HTERT RPE-1 (cell line): Measurements from ENCODE around the gene MAST4.

Source experiments
- in situ Hi-C: fragments of 300-500 bp; cut with MboI; formaldehyde crosslinking; loops from 4 replicates; pipeline ENCODE4 v1.14.3; 2020; ENCODE audit warnings: low sequenced_read_pairs

Gene MAST4

DNA sequence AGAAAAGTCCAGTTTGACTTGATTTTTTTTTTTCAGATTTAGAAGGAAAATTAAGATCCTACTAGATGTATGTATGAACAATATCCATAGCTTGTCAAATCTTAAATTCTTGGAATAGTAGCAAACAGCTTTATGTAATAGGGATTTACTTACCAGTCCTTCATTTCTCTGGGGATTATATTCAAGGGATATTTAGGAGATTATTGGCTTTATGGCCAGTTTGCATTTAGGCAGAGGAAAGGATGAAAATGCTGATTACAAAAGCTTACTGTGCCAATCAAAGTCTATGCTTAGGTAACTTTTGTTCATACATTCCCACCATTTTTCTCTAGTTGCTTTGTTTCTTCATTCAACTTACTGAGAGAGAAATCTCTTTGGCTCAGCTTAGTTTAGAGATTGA is 47.9 kb downstream of the MAST4 start:
- in situ Hi-C loops: no loop called here

- in situ Hi-C loops: no loop called here
Measured at GRCh38 chr5:66645039-66645438, 48.8 kb downstream of the MAST4 start.

GRCh38 chr5:66646570-66646969 is 50.4 kb downstream of the MAST4 start:
- in situ Hi-C loops: no loop called here

- in situ Hi-C loops: no loop called here
Measured at GRCh38 chr5:66647146-66647856, 51.1 kb downstream of the MAST4 start.

DNA sequence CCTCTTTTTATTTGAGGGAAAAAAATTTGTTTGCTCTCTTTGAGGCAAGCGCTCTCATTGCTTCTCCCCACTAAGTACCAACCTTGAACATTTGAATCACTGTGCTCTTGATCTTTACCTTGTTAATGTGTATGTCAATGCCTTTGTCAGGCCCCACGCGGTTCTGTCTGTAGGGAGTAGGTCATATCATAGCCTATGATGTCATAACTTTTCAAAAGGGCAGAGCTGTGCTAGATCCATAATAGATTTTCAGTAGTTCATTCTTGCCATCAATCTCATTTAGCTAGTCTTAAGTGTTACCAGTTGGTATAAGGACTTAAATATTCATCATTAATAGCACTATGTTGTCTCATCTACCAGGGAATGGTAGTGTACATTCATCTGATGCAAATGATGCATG is 56.6 kb downstream of the MAST4 start:
- in situ Hi-C loops: no loop called here

GRCh38 chr5:66653325-66653724 is 57.1 kb downstream of the MAST4 start:
- in situ Hi-C loops: no loop called here

DNA sequence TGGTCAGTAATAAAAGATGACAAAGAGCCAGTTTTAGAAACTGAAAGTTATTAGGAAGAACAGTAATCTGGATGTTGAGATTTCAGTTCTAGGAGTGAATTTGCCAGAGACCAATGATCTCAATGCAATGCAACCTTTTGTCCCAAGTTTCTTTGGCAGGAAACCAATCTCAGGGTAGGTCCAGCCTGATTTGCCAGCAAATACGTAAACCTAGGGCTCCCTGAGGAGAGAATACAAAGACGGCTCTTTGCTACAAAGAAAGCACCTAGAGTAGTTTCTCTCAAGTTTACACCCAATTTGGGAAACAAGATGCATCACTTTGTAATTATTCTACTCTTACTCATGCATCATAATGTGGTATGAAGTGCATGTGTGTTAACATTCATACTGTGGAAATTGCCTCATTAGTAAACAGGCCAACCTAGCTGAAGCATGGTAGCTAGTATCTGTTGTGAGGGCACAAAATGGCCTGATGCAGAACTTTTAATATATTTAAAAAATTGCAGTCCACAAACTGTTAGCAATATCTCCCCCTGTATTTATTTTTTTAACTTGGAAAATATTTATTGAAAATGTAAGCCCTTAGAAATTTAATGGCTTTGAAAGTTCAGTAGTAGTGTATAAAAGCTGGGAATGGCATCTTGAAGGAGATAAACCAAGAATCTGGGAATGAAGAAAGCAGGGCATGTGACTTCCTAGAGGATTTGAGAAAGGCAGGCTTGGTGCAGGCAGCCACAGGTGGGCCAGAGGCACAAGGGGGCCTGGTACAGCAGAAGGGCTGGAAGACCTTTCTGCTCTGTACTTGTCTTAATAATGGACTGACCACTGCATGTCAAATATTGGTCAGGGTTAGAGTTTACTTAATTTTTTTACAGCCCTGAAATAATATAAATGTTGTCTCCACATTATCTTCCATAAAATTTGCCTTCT is 59.5 kb downstream of the MAST4 start:
- in situ Hi-C loops: no loop called here

DNA sequence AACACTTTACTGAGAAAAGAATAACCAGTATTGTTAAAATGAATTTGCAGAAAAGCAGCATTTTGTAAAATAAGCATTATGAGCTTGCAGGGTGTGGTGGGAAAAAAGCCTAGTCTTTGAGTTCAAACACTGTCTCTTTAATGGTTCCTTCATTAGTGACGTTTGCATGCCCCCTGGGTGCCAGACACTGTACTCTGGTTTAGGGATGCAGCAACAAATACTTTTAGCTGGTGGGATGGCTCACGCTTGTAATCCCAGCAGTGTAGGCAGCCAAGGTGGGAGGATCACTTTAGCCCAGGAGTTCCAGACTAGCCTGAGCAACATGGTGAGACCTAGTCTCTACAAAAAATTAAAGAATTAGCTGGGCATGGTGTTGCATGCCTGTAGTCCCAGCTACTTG is 62.3 kb downstream of the MAST4 start:
- in situ Hi-C loops: no loop called here

DNA sequence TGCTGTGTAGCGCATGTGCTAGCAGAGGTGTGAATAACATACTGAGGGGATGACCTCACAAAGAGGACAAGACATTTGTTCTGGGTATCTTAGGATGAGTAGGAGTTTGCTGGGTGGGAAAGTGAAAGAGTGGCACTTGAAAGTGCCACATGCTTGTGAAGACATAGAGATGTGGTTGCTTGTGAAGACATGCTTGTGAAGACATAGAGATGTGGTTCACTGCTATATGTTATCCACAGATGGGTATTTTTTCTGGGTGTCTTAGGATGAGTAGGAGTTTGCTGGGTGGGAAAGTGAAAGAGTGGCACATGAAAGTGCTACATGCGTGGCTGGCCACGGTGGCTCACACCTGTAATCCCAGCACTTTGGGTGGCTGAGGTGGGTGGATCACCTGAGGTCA is 63.6 kb downstream of the MAST4 start:
- in situ Hi-C loops: no loop called here

DNA sequence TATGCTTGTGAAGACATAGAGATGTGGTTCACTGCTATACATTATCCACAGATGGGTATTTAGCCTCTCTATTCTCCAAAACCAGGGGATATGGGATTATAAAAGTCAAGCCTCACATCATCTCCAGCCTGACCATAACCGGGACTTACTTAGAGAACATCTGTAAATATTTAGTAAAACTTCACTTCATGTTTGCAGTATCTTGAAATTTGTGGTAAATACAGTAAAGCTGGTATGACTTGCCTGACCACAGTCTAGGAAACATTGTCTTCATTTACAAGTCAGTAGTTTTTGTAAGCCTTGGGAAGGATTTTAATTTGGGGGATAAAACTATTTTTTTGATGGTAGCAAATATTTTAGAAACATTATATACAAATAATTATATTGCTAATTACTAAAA is 64.2 kb downstream of the MAST4 start:
- in situ Hi-C loops: no loop called here

GRCh38 chr5:66661149-66661548 is 65.0 kb downstream of the MAST4 start:
- in situ Hi-C loops: no loop called here

DNA sequence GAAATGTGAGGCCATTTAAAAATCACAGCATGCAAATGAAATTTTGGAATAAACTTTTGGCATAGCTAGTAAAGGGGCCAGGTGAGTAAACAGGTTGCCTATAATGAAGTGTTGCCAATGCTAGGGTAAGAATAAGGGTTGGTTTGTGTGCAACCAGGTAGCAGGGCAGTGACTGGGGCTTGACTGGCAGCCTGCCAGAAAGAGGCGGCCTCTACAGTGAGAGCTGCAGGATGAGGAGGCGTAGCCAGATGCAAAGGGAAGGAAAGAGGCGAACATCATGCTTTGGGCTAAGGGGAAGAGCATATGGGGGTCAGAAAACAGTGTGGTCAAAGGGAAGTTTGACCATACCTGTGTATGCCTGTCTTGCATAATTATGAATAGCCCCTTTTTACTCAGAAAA is 70.6 kb downstream of the MAST4 start:
- in situ Hi-C loops: no loop called here

DNA sequence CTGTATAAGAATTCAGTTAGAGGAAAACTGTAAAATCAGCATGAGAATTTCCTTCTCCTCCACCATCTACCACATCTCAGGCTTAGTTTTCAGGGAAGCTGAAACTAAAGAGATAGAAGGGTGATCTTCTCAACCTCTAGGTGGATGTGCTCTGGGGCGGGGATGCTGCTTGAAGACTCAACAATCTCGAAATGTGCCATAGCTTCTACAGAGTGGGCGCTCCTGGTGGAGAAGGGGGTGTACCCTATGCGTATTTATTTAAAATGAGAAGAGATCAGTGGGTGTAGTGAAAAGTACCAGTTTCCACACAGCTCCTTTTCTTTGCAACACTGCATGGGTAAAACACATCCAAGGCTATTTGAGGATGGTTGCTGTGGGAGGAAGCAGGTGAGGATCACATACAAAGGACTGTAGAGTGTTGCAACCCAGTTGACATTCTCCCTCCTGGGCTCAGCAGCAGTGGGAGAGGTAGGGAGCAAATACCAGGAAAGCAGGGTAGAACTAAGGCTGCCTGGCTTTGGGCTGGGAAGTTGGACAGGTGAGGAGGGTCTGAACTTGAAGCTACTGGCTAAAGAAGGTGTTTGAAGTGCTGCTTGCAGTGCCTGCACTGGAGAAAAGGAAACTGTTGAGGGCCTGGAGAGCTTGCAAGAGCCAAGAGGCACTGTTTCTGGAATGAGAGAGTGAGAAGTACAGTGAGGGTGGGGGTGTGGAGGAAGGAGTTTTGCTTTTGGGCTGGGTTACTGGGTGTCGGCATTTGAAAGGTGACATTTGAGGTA is 73.1 kb downstream of the MAST4 start:
- in situ Hi-C loops: no loop called here

GRCh38 chr5:66669862-66670195 is 73.6 kb downstream of the MAST4 start:
- in situ Hi-C loops: no loop called here

DNA sequence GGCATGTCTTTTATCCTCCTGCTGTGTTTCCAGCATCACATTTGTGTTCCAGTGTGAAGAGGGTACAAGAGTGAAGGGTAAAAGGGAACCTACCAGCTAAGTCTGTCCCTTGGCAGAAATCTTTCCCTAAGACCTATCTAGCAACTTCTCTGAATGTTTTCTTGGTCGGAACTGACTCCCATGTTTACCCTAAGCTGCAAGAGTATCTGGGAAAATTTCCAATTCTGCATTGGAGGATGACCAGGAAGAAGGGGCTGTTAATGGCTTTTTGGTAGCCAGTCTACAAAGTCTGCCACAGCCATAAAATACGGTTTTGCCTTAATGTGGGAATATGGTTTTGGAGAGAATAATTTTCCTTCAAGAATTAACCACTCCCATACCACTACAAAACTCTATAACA is 75.1 kb downstream of the MAST4 start:
- in situ Hi-C loops: no loop called here

- in situ Hi-C loops: no loop called here
Measured at GRCh38 chr5:66674802-66675201, 78.6 kb downstream of the MAST4 start.

GRCh38 chr5:66675406-66675805 is 79.2 kb downstream of the MAST4 start:
- in situ Hi-C loops: no loop called here

DNA sequence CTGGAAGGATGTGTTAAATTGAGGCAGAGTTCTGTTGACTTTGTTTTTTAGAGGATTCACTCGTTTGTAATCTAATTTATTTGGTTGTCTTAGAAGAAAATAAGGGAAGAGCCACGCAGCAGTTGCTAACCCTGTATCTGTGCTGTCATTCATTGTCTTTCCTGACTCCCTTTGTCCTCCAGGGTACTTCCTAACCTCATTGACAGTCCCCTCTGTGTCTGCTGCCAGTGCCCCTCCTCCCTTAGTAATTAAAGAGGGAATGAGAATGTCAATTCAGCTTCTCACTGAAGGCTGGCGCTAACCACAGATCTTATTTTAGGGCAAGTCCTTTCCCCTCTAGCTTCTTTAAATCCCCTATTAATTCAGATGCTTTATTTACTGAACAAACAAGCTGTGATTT is 84.0 kb downstream of the MAST4 start:
- in situ Hi-C loops: no loop called here

DNA sequence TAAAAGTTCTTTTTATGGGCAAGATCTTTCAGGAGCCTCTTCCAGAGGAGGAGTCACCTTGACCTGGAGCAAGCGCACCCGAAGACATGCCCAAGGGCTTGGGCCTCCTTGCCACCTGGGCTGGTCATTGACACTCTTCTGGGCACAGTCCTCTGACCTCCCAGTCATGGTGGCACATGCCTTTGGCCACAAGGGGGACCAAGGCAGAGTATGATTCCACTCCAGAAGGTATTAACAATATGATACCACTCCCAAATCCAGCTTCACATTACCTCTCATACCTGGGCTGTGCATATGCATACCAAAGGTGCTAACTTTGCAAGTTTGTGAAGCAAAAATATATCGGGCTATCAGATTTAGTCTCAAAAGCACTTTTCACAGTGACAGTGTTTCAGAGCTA is 84.6 kb downstream of the MAST4 start:
- in situ Hi-C loops: no loop called here

GRCh38 chr5:66684663-66685062 is 88.5 kb downstream of the MAST4 start:
- in situ Hi-C loops: no loop called here

GRCh38 chr5:66689522-66690220 is 93.5 kb downstream of the MAST4 start:
- in situ Hi-C loops: no loop called here
